Hepatocyte (in vitro differentiated cells): Measurements from ENCODE around the gene LRMDA.

ENCODE experiments used
- EZH2 ChIP-seq: fragments of 200-600 bp; sonication (generic); IDR thresholded peaks from 2 replicates; pipeline ENCODE4 v1.6.1; 2016; ENCODE audit warnings: antibody characterized with exemption, mild to moderate bottlenecking, borderline replicate concordance
- EZH2phosphoT487 ChIP-seq: fragments of 200-600 bp; sonication (generic); IDR thresholded peaks from one replicate; pipeline ENCODE4 v1.6.1; 2018; ENCODE audit warnings: antibody characterized with exemption, mild to moderate bottlenecking, low read depth, moderate library complexity; ENCODE audit not compliant: unreplicated experiment, severe bottlenecking
- TF ChIP-seq, protein P1 (sequence below): fragments of 200-600 bp; sonication (generic); IDR thresholded peaks from 2 replicates; pipeline ENCODE4 v1.5.1; 2016; ENCODE audit warnings: antibody characterized with exemption, mild to moderate bottlenecking; ENCODE audit not compliant: poor library complexity

DNA sequence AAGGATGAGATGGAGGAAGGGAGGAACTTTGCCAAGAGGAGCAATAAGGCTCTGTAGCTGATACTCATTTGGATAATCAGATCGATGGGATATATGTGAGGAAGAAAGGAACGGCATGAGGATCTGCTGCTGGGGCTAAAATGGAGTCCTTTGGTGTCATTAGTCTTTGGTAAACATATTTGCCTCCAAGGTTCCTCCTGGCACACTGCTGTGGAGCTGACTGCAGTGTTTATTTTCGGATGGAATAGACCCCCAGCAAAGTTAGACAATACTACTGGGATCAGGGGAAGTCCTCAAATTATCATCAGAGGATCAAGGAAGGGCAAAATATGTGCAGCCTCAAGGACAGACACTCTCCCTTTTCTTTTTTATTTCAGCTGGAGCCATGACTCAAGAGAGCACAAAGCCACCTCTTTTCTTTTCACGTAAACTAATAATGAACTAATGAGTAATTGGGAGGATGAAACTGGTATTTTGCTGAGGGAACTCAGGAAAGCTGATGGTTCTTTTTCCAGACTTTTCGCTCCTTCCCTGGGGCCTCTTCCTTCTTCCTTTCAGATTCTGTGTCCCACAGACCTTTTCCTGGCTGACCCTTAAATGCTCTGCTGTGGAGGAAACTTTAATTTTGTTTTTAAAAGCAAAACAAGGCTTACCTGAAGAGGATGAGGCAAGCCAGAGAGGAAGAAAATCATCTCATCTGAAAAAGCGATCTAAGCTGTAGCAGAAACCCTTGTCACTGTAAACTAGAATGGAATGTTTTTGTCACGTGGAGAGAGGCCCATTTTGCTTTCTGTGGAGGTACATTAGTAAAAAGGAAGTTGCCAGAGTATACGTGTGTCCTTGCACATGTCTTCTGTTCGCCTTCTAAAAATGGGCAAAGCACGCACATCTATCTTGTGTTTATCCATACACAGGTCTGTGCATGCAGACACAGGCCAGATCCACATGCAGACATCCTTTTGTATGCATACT, 33.3 kb downstream of the LRMDA start:
- TF ChIP-seq, protein P1, sequence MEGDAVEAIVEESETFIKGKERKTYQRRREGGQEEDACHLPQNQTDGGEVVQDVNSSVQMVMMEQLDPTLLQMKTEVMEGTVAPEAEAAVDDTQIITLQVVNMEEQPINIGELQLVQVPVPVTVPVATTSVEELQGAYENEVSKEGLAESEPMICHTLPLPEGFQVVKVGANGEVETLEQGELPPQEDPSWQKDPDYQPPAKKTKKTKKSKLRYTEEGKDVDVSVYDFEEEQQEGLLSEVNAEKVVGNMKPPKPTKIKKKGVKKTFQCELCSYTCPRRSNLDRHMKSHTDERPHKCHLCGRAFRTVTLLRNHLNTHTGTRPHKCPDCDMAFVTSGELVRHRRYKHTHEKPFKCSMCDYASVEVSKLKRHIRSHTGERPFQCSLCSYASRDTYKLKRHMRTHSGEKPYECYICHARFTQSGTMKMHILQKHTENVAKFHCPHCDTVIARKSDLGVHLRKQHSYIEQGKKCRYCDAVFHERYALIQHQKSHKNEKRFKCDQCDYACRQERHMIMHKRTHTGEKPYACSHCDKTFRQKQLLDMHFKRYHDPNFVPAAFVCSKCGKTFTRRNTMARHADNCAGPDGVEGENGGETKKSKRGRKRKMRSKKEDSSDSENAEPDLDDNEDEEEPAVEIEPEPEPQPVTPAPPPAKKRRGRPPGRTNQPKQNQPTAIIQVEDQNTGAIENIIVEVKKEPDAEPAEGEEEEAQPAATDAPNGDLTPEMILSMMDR, result no peak
- TF ChIP-seq EZH2, result no peak
- no peak for TF ChIP-seq EZH2phosphoT487
